Measurements from ENCODE around the gene PDGFRB.

DNA sequence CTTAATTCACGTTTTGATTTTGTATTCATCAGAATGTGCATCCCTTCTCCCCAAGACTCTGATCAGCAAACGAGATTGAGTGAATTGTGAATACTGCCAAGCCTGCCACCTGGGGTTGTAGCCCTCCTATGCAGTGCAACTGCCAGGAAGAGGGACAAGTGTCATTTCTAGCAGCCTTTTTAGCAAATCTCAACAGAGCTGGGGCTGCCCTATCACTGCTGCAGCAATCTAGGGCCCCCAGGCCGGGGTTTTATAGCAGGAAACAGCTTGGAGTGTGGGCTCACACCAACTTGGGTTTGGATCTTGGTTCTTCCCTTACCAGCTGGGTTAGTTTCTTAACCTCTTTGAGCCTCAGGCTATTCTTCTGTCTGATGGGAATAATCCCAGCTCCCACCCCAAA lies 73.3 kb downstream of the PDGFRB start:
- TF ChIP-seq CTCF (IDR thresholded peaks at IDR 0.05), result no peak
- TF ChIP-seq POLR2A (IDR thresholded peaks at IDR 0.05), result no peak

All from right lobe of liver (tissue), 4 donors.